Measurements from ENCODE around the gene HACD2.

DNA sequence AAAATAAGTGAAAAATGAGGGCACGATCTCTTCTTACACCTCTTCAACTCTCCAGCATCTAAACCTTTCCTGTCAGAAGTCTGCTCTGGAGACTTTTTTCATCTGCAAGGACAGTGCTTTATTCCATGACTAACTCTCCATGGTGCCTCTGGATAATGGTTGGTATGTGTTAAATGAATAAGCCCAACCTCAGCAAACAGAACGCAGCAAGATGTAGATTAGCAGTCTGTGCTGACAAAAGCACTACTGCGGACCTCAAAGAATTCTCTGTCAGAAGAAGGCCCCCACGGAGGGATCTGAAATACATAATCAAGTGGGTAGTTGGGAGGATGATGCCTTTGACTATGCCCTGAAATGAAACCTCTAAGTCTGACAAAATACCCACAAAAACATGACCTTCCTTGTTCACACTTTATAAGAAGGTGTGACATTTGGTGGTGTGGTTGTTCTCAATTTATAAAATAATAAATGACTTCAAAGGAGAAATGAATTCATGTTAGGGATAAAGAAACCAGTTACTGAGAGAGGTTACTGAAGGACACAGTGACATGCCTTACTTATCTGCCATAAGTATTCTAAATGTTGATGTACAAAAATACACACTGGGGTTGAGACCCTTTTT, 92.8 kb downstream of the HACD2 start:
- TF ChIP-seq EZH2 (optimal IDR thresholded peaks at IDR 0.05; ENCODE audit: low read depth, low read length) (no peak), CTCF (IDR thresholded peaks at IDR 0.05; ENCODE audit: low read length) (no peak)
